Hematopoietic multipotent progenitor cell treated with erythropoietin and hydrocortisone succinate and interleukin-3 and kit ligand, for 4 days (in vitro differentiated cells): ENCODE measurements around the gene EPOP.
"Not testable (repeated sequence)": the region's sequence is repeated elsewhere in the genome, so short reads cannot be mapped to it uniquely, and the experiment has no call there.

Experiments
- DNase-seq: peaks from one replicate; pipeline ENCODE4 v3.0.0-alpha.2; 2015

EPOP gene

DNA sequence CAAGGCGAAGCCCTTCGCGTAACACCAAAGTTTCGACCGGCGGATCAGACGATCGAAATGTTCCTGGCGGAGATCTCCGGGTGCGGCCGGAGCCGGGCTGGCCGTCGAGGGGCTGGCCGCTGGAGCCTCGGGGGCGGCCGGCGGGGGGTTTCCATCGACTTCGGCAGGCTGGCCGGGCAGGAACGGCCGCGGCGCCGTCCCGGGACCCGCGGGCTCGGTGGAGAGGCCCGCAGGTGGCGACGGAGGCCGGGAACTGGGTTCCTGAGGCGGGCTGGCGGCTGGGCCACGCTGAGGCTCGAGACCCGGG is 1.1 kb downstream of the EPOP start:
- DNase-seq: peak; percentile 26

GRCh38 chr17:38672788-38673706 is 1.7 kb downstream of the EPOP start:
- no peak for DNase-seq

DNA sequence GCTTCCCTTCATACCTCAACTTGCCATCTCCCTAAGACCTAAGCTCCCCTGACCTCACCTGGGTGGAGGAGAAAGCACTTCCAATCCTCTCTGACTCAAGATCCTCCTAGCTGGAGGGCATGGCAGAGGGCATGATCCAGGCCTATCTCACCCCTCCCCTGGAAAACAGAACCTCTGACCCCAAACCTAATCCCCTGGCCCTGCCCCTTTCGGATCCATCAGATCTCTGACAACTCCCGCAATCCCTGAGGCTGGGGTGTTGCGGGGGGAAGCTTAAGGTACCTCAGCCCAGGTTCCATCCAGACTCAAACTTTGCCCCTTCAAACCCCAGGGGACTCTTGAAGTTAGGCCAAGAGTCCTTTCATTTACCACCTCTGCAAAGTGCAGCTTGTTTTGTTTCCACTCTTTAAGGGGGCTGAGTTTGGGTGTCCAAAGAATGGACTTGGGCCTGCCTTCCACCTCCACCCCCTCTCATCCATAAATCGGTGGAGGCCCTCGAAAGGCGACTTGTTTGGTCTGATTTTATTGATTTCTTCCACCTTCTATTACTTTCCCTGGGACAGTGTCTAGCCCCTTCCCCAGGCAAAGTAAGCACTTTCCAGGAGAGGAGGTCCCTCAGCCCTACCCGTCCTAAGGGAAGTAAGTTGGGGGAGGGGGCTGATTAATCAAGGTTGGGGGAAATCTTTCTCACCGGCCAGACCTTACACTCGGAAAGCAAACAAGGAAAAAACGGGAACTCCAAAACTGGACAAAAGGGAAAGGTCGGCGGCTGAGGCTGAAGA is 2.6 kb downstream of the EPOP start:
- no peak for DNase-seq

- no peak for DNase-seq
Measured at GRCh38 chr17:38669520-38669919, 5.2 kb downstream of the EPOP start.

- no peak for DNase-seq
Measured at GRCh38 chr17:38667787-38668122, 7.0 kb downstream of the EPOP start.

- peak; percentile 84 for DNase-seq
Measured at GRCh38 chr17:38667099-38667786, 7.5 kb downstream of the EPOP start.

- DNase-seq: no peak
Measured at GRCh38 chr17:38663964-38664644, 10.7 kb downstream of the EPOP start.

DNA sequence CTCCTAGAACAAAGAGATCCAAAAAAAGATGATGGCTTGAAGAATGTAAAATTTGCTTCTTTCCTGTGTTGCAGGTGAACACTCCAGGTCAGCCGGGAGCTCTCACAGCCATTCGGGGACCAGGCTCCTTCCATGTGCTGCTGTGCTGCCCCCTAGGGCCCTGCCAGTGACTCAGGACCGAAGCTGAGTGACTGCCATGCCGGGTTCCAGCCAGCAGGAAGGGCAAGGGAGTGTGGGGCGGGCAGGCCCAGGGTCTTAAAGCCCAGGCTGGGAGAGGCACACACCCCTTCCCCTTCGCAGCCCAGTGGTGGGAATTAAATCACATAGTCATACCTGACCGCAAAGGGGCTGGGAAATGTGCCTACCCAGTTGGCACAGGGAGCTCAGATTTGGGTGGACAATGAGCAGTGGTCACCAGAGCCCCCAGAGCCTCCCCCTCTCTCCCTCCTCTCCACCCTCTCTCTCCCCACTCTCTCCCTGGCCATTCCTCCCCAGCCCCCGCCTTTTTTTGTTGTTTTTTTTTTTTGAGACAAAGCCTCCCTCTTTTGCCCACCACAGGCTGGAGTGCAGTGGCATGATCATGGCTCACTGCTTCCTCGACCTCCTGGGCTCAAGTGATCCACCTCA is 11.5 kb downstream of the EPOP start:
- peak; percentile 78 for DNase-seq

- DNase-seq: no peak
Measured at GRCh38 chr17:38660097-38661025, 14.4 kb downstream of the EPOP start.

DNA sequence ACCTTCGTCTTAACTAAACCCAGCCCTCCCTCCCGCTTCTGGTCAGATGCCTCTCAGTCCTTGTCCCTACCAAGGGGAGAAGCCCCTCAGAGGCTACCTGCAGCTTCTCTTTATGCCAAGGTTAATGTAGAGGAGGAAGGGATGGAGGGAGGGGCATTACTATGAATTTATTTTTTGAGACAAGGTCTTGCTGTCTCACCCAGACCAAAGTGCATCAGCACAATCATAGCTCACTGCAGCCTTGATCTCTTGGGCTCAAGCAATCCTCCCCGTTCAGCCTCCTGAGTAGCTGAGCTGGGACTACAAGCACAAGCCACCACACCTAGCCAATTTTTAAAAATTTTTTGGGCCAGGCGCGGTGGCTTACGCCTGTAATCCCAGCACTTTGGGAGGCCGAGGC is 15.3 kb downstream of the EPOP start:
- no peak for DNase-seq

- DNase-seq: peak; percentile 46
Measured at GRCh38 chr17:38658741-38659345, 15.9 kb downstream of the EPOP start.

DNA sequence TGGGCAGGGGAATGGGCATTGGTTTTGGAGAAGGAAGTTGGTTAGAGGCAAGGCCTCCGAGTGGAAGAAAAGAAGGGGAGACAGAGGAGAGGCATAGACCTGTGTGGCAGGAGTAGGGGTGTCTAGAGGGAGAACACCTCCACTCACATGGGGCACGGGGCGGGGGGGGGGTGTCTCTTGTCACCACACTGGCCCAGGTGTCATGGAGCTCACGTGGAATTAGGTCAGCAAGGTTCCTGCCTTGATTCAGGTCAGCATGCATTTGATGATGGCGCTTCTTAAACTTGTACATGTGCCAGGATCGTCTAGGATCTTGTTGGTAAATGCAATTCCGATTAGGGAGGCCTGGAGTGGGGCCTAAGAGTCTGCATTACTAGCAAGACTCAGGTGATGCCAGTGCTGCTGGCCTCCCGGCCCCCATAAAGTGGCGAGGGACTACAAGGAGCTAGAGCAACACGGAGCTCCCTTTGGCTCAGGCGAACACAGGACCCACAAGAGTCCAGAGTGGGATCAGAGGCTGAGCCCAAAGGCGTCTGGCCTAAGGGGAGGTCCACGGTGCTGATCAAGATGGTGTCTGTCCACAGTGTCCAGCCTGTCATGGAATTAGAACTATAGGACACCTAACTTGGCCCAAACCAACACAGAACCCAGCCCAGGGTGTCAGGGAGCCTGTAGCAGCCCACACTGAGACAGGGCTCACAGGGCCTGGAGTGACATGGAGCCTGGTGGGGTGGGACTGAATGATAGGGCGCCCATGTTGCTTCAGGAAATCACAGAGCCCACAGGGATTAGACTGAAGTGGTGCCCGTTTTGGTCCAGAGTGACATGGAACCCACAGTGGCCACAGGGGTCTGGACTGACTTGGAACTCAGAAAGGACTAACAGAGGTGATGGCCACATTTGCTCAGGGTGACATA is 16.7 kb downstream of the EPOP start:
- DNase-seq: no peak

- no peak for DNase-seq
Measured at GRCh38 chr17:38656959-38657823, 17.6 kb downstream of the EPOP start.

- DNase-seq: no peak
Measured at GRCh38 chr17:38654411-38655398, 20.1 kb downstream of the EPOP start.

DNA sequence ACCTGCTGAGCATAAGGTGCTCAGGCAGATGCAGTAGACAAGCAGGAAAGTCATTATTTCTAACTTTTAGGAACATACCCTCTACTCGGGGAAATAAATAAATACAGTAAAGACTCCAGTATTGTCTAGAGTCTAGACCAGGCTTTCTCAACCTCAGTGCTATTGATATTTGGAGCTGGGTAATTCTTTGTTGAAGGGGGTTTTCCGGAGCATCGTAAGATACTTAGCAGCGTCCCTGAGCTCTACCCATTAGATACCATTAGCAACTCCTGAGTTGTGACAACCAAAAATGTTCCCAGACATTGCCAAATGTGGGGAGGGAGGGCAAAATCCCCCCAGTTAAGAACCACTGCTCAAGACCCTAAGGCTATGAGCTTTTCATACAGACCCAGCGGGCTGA is 21.1 kb downstream of the EPOP start:
- no peak for DNase-seq

- no peak for DNase-seq
Measured at GRCh38 chr17:38653230-38653629, 21.5 kb downstream of the EPOP start.

- DNase-seq: not testable (repeated sequence)
Measured at GRCh38 chr17:38650653-38651173, 24.0 kb downstream of the EPOP start.
